D721Med (cell line): Measurements from ENCODE around the gene NPAS2.

Source experiments
- DNase-seq: peaks from one replicate; pipeline ENCODE4 v3.0.0; 2011; ENCODE audit warnings: low spot score; ENCODE audit not compliant: insufficient read length
- FAIRE-seq: peaks from 2 replicates; lab custom pipeline; 2011; peaks lifted over from hg19 to GRCh38; lab: Jason Lieb, UNC
- TF ChIP-seq, protein P1 (sequence below): IDR thresholded peaks from 2 replicates; pipeline ENCODE4 v1.5.1; 2012; ENCODE audit warnings: mild to moderate bottlenecking, control low read depth; ENCODE audit not compliant: insufficient read depth; ENCODE audit errors: missing control alignments

NPAS2 gene

DNA sequence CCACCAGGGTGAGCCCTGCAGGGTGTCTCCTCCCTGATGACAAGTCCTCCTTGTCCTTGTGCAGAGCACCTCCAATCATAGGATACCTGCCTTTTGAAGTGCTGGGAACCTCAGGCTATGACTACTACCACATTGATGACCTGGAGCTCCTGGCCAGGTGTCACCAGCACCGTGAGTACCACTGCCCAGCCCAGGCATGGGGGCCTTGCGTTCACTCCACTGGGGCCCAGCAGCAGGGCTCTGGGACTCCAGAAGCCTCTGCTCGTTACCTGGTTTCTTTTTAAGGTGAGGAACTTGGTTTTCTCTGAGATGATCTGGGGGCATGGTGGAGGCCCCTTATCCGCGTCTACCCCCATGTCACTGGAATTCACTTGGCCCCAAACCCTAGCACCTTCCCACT lies 145.7 kb downstream of the NPAS2 start:
- FAIRE-seq (no peak), DNase-seq (no peak)
- TF ChIP-seq, protein P1, sequence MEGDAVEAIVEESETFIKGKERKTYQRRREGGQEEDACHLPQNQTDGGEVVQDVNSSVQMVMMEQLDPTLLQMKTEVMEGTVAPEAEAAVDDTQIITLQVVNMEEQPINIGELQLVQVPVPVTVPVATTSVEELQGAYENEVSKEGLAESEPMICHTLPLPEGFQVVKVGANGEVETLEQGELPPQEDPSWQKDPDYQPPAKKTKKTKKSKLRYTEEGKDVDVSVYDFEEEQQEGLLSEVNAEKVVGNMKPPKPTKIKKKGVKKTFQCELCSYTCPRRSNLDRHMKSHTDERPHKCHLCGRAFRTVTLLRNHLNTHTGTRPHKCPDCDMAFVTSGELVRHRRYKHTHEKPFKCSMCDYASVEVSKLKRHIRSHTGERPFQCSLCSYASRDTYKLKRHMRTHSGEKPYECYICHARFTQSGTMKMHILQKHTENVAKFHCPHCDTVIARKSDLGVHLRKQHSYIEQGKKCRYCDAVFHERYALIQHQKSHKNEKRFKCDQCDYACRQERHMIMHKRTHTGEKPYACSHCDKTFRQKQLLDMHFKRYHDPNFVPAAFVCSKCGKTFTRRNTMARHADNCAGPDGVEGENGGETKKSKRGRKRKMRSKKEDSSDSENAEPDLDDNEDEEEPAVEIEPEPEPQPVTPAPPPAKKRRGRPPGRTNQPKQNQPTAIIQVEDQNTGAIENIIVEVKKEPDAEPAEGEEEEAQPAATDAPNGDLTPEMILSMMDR, result no peak

DNA sequence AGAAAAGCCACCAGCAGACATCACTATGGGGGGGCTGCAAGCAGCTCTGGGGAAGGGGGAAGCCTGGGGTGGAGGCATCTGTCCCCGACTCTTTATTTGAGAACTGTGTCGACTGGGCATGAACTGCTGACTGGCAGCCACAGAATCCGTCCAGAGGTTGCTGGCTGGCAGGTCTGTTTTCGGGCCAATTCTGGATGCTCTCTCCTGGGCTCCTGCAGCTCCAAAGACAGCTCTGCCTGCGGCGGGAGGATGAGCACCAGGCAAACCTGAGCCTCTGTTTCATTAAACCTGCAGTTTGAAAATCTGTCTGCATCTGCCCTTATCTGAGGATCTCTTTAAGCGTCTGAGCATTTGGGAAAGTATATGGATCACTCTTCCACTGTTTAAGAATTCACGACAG lies 147.8 kb downstream of the NPAS2 start:
- TF ChIP-seq, protein P1, result no peak
- FAIRE-seq (no peak), DNase-seq (no peak)

DNA sequence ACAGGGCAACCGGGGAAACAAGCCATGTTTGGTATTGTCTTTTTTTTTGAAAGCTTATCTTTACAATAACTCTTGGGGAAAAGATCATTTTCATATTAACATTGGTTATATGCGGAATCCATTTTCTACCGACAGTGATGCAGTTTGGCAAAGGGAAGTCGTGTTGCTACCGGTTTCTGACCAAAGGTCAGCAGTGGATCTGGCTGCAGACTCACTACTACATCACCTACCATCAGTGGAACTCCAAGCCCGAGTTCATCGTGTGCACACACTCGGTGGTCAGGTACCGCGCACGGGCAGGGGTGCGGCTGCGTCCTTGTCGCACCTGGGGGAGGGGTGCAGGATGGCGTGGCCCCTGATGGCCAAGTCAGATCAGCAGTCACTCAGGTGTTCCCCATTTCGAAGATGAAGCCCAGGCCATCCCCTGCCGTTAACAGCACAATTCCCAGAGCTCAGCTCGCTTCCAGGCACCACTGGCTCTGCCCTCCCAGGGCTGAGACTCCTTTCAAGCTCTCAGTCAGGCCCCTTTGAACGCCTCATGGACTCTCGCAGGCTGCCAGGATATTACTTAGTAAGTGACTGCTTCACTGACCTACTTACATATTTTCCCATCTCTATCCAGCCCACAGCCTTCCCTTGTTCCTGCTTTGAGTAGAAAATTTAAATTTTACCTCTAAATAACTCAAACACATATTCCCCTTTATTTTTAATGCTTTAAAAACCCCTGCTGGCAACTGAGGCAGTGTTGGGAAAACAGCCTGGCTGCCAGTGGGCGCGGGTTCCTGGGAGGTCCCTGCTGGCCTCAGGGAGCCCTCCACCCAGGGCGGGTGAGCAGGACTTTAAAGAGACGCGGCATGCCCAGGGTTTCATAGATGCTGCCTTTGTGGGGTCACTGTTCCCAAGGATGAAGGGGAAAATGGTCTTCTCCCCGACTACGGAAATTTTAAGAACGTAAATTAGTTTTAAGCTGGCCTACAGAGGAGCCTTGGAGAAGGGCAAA lies 148.5 kb downstream of the NPAS2 start:
- TF ChIP-seq, protein P1, result no peak
- FAIRE-seq, result no peak
- DNase-seq, result no peak

DNA sequence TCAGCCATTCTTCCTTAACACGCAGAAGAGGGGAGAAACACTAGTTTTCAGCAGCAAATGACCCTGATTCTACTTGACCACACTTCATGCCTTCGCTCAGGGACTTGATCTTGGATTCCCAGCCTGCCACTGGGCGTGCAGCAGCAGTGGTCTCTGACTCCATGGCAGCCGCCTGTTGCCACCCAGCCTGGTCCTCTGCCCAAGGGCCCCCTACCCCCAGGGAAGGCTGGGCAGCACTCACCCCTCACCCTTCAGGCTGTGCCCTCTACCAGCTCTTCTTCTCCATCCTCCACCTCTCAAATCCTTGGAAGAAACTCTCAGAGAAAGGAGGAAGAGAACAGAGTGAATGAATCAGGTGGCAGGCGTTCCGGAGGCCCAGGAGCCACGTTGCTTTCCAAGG lies 150.1 kb downstream of the NPAS2 start:
- FAIRE-seq, result no peak

DNA sequence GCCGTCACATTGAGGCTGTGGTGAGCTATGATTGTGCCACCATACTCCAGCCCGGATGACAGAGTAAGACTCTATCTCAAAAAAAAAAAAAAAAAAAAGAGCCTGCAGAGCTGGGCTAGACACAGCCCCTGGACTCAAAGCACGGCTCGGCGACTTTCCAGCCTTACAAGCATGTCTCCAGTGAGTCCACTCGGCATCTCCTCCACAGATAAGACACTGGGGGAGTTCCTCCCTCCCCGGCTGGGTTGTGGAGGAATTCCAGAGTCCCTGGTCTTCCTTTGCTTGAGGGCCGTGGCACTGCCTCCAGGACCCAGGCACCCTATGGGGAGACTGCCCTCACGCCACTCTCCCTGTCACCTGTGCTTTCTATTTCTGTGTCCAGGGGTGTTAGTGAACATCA lies 151.3 kb downstream of the NPAS2 start:
- TF ChIP-seq, protein P1, result no peak
- no peak for FAIRE-seq
- no peak for DNase-seq

More for the DNA sequence above, 150.1 kb downstream of the NPAS2 start:
- TF ChIP-seq, protein P1, result no peak
- DNase-seq, result no peak

DNA sequence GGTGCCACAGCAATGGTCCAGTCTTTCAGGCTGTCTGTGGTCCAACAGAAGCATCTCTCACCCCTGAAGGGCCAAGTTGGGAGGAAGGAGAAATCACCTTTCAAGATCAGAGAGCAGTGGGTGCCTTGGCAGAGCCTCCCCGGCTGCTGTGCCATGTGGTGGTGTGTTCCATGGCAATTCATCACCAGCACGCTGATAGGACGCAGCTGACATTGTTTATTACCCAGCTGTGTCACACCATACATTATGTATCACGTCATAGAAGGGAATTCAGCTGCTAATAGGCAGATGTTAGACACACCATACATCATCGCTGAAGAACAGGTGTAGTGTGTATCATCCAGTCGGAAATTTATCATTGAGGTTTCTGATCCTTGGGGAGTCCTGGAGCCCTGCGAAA lies 152.5 kb downstream of the NPAS2 start:
- TF ChIP-seq, protein P1, result no peak
- FAIRE-seq, result no peak
- no peak for DNase-seq
